ENCODE data around the gene HIPK3.
"Not testable (repeated sequence)": the region's sequence is repeated elsewhere in the genome, so short reads cannot be mapped to it uniquely, and the experiment has no call there.

Gene HIPK3

GRCh38 chr11:33258631-33259205 lies 1.5 kb downstream of the HIPK3 start:
- ATAC-seq (ENCODE audit: low read depth): peak; percentile 19
- H3K4me1 ChIP-seq (ENCODE audit: insufficient read depth, poor library complexity, severe bottlenecking): peaks cover 15% of the 10 kb centered on the region
- no peak for DNase-seq (ENCODE audit: low spot score)
- no peak for TF ChIP-seq CTCF (IDR thresholded peaks at IDR 0.05; ENCODE audit: poor library complexity, severe bottlenecking)
- peak overlapping the region; percentile 82 for H3K4me3 ChIP-seq (ENCODE audit: severe bottlenecking)
- peak overlapping the region; percentile 97 for H3K27ac ChIP-seq (ENCODE audit: poor library complexity, severe bottlenecking)
- H3K27me3 ChIP-seq (ENCODE audit: insufficient read depth, poor library complexity, severe bottlenecking): no peaks in the 10 kb centered on the region
- no peaks in the 10 kb centered on the region for H3K36me3 ChIP-seq (ENCODE audit: low read depth)
- H3K9me3 ChIP-seq (ENCODE audit: severe bottlenecking): no peaks in the 10 kb centered on the region

GRCh38 chr11:33259869-33260268 lies 2.7 kb downstream of the HIPK3 start:
- ATAC-seq (ENCODE audit: low read depth): no peak
- DNase-seq (ENCODE audit: low spot score): no peak
- TF ChIP-seq CTCF (IDR thresholded peaks at IDR 0.05; ENCODE audit: poor library complexity, severe bottlenecking): no peak
- Histone ChIP-seq H3K4me1 (ENCODE audit: insufficient read depth, poor library complexity, severe bottlenecking) (peaks cover 15% of the 10 kb centered on the region), H3K36me3 (ENCODE audit: low read depth) (no peaks in the 10 kb centered on the region), H3K27ac (ENCODE audit: poor library complexity, severe bottlenecking) (peak overlapping the region; percentile 97), H3K4me3 (ENCODE audit: severe bottlenecking) (no peak overlapping the region), H3K27me3 (ENCODE audit: insufficient read depth, poor library complexity, severe bottlenecking) (no peaks in the 10 kb centered on the region), H3K9me3 (ENCODE audit: severe bottlenecking) (no peaks in the 10 kb centered on the region)

- not testable (repeated sequence) for H3K27ac ChIP-seq (ENCODE audit: poor library complexity, severe bottlenecking); H3K4me3 ChIP-seq (ENCODE audit: severe bottlenecking); DNase-seq (ENCODE audit: low spot score); H3K36me3 ChIP-seq (ENCODE audit: low read depth); ATAC-seq (ENCODE audit: low read depth); H3K9me3 ChIP-seq (ENCODE audit: severe bottlenecking); H3K27me3 ChIP-seq (ENCODE audit: insufficient read depth, poor library complexity, severe bottlenecking)
- H3K4me1 ChIP-seq (ENCODE audit: insufficient read depth, poor library complexity, severe bottlenecking): peaks cover 16% of the 10 kb centered on the region
Measured at GRCh38 chr11:33261350-33261749, 4.2 kb downstream of the HIPK3 start.

- Histone ChIP-seq H3K27ac (ENCODE audit: poor library complexity, severe bottlenecking) (no peak overlapping the region), H3K36me3 (ENCODE audit: low read depth) (no peaks in the 10 kb centered on the region), H3K4me3 (ENCODE audit: severe bottlenecking) (no peak overlapping the region), H3K27me3 (ENCODE audit: insufficient read depth, poor library complexity, severe bottlenecking) (no peaks in the 10 kb centered on the region), H3K9me3 (ENCODE audit: severe bottlenecking) (no peaks in the 10 kb centered on the region), H3K4me1 (ENCODE audit: insufficient read depth, poor library complexity, severe bottlenecking) (peaks cover 21% of the 10 kb centered on the region)
- DNase-seq (ENCODE audit: low spot score): no peak
- TF ChIP-seq CTCF (IDR thresholded peaks at IDR 0.05; ENCODE audit: poor library complexity, severe bottlenecking): no peak
- ATAC-seq (ENCODE audit: low read depth): no peak
Measured at GRCh38 chr11:33262011-33262645, 4.9 kb downstream of the HIPK3 start.

GRCh38 chr11:33263549-33263948 lies 6.4 kb downstream of the HIPK3 start:
- Histone ChIP-seq H3K4me1 (ENCODE audit: insufficient read depth, poor library complexity, severe bottlenecking) (peaks cover 22% of the 10 kb centered on the region), H3K9me3 (ENCODE audit: severe bottlenecking) (no peaks in the 10 kb centered on the region), H3K27me3 (ENCODE audit: insufficient read depth, poor library complexity, severe bottlenecking) (no peaks in the 10 kb centered on the region), H3K4me3 (ENCODE audit: severe bottlenecking) (no peak overlapping the region), H3K27ac (ENCODE audit: poor library complexity, severe bottlenecking) (no peak overlapping the region), H3K36me3 (ENCODE audit: low read depth) (no peaks in the 10 kb centered on the region)
- TF ChIP-seq CTCF (IDR thresholded peaks at IDR 0.05; ENCODE audit: poor library complexity, severe bottlenecking): no peak
- no peak for DNase-seq (ENCODE audit: low spot score)
- ATAC-seq (ENCODE audit: low read depth): no peak

Data from RWPE2 (cell line).